Inflammatory macrophage treated with lipopolysaccharide for 4 hours (primary cell): Measurements from ENCODE around the gene PAF1.

Source experiments
- DNase-seq: peaks from one replicate; pipeline ENCODE4 v3.0.0-alpha.2; 2020

The PAF1 gene

GRCh38 chr19:39405261-39405957, 14.5 kb upstream of the PAF1 start:
- no peak for DNase-seq

DNA sequence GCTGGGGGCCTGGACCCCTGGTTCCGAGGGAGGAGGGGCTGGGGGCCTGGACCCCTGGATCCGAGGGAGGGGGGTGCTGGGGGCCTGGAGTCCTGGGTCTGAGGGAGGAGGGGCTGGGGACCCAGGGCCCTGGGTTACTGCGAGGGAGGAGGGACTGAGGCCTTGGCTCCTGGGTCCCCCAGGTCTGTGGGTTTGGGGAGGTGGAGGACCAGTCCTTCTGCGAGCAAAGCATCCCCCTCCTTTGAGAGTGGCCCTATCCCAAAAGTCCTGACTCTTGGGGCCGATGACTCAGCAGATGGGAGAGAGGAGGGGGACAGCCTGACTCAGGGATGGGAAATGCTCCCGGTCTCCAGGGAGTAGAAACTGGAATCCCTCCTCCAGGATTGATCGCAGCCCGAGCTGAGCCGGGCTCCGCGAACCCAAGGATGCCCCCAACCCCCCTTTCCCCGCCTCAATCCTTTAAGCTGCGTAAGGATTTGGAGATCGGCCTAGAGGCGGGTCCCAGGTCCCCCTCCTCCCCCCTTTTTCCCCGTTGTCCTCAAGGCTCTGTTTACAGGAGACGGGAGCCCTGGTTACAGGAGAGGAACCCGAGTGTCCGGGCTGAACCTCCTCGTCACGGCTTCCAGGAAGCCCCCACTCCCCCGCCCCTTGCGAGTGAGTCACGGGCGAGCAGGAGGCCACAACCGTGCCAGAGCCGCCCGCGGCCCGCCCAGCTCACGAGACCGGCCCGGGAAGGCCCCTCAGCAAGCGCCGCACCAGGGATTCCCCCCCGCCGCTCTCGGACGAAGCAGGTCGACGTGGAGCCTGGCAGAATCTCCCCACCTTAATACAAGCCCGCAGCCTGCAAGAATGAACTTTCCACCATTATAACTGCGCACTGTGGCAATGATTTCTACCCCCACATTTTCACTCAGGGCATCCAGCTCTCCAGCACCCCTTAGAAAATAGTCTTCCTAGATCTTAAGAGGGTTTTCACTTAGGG, 12.7 kb upstream of the PAF1 start:
- peak; percentile 89 for DNase-seq

- peak; percentile 90 for DNase-seq
Measured at GRCh38 chr19:39402346-39403300, 11.7 kb upstream of the PAF1 start.

- peak; percentile 76 for DNase-seq
Measured at GRCh38 chr19:39401549-39402345, 10.8 kb upstream of the PAF1 start.

GRCh38 chr19:39401070-39401548, 10.2 kb upstream of the PAF1 start:
- no peak for DNase-seq

DNA sequence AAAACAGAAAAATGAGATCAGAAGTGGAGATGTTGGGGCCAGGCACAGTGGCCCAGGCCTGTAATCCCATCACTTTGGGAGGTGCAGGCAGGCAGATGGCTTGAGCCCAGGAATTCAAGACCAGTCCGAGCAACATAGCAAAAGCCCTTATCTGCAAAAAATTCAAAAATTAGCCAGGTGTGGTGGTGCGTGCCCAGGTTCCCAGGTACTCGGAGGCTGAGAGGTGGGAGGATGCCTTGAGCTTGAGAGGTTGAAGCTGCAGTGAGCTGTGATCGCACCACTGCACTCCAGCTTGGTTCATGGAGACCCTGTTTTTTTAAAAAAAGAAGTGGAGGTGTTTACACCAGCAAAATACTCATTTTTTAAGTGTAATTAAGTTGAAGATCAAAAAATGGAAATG, 9.2 kb upstream of the PAF1 start:
- no peak for DNase-seq

DNA sequence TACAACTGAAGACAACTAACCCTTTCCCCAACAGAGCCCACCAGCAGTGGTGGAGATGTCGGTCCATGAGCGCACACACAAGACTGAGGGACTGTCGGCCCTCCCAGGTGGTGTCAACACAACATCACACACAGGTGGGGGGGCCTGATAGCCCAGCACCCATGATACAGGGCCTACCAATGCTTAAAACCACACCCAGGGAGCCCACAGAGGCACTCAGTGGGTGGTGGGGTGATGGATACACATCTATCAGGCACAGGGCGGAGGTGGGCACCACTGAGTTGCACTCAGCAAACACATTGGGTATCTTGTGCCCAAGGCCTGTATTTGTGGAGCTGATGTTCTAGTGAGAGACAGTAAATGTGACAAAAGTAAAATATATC, 8.8 kb upstream of the PAF1 start:
- no peak for DNase-seq

DNA sequence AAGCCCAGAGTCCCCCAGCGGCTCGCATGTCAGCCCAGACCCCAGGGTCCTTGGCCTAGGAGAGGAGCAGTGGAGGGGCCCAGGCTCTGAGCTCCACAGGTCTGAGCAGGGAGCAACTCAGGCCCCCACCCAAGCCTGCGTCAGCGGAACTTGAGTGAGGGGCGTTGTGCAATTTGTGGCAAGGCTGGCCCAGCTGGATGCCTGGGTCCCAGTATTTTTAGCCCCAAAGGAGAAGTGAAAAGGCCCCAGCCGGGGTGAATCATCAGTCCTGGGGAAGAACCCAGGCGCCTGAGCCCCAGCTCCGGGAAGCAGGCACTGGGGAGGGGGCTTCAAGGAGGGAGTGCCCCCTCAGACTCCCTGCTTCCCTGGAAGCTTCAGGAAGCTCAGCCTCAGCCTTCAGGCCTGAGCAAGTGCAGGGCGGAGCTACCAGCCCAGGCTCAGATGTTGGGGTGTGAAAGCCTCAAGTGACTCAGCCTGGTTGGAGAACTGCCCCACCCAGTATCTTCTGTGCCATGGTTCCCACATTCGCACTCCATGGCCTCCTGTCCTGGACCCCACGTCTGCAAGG, 7.5 kb upstream of the PAF1 start:
- peak; percentile 89 for DNase-seq

GRCh38 chr19:39397360-39398296, 6.7 kb upstream of the PAF1 start:
- DNase-seq: peak; percentile 90

- no peak for DNase-seq
Measured at GRCh38 chr19:39390451-39390750, 505 bp downstream of the PAF1 start.

GRCh38 chr19:39389631-39390414, 1.1 kb downstream of the PAF1 start:
- DNase-seq: no peak

GRCh38 chr19:39388657-39389056, 2.2 kb downstream of the PAF1 start:
- DNase-seq: no peak

GRCh38 chr19:39386557-39386956, 4.3 kb downstream of the PAF1 start:
- DNase-seq: no peak

- no peak for DNase-seq
Measured at GRCh38 chr19:39385629-39386411, 5.1 kb downstream of the PAF1 start.

DNA sequence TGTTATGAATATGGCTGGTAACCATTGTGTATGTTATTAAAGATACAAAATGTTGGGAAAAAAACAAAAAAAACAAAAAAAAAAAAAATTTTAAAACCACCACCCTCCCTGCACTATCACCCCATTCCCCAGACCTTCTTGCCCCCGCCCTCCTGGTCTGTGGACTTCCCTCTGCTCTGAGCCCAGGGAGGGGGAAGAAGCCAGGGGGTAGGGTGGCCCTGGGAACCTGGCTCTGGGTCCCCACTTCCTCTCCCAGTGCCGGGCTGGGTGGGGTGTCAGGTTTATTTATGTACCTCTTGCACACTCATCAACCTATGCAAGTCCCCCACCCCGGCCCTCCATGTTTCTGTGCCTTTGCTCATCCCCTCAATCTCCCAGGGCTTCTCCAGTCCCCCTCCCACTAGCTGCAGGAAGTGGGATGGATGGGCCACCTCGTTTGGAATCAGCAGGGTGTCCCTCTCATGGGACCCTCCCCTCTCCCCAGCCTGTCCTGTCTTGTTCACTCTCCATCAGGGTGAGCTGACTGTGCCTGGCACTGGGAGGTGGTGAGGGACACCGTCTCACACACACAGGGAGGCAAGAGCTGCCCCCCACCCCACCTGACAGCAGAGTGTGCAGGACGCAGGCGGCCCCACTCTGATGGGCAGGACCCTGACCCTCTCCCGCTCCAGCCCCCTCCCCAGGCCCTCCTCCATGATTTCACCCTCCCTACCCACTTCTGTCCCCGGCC, 5.9 kb downstream of the PAF1 start:
- DNase-seq: no peak

DNA sequence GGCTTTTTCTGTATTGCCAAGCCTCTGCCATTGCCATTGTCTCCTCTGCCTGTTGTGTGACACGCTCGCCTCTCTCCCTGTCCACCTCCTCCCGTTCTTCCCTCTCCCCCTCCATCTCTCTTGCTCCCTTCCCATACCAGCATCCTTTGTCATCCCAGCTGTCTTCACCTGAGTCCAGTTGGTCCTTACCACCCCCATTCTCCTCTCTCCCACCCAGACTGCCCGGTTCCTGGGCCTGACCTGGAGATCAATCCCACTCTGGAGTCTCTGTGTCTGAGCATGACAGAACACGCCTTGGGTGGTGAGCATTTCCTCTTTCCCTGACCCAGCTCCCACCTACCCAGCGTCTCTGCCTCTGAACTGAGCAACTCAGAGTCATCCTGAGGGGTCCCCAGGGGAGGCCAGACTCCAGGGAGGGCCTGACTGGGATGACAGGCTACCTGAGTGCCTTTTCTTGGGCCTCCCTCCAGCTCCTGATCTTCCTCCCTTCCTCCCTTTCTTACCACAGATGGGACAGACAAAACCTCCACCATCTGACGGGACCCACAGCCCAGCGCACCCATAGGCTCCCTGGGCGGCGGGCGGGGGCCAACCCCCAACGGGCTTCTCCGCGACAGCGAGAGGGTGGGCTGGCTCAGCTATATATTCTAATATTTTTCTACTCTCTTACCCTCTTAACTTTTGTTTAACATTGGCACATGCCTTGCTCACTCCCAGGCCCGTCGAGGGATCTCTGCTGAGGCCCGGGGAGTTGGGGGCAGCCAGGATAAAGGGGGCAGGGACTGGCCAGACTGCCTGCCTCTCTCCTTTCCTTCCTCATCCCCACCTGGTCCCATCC, 7.7 kb downstream of the PAF1 start:
- DNase-seq: no peak

DNA sequence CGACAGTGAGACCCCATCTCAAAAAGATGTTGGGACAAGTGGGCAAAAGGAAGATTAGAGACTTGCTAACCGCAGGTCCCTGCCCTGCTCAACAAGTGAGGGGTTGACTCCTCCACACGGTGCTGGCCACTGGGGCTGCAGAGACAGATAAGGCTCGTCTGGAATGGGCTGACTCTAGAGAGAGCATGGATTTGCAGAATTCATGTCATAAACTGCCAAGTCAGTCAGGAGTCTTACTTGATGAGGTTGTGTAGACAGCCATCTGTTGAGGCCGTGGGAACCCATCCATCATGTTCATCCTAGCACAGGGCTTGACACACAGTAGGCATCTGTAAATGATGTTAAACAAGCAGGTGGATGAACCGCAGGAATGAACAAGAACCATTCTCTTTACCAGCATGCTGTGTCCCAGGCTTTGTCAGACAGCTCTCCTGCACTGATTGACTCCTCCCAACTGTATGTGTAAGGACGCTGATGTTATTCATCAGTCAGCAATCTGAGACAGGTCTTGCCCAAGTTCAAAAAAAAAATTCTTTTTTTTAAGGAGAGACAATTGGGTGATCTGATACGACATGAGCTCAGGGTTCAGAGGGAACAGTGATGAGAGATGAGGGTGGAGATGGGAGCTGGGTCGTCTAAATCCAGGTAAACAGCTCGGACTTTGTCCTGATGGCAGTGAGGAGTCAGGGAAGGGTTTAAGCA, 8.8 kb downstream of the PAF1 start:
- no peak for DNase-seq
